Subcutaneous adipose tissue (tissue), 4 donors: ENCODE results near the gene DHRS2. TPM values are rescaled to one million over a fixed set of nuclear protein-coding genes. Genes with fewer than 3 reads are reported as not detected.

ENCODE experiments used
- CTCF ChIP-seq: fragments of 450-650 bp; IDR thresholded peaks from one replicate; pipeline ENCODE4 v1.5.1; 2016; ENCODE audit warnings: low read depth, mild to moderate bottlenecking, control low read depth, antibody characterized with exemption, moderate library complexity
- total RNA-seq, 4 donors: library from RNA; depleted of rRNA; stranded (reverse); fragments of >200 nt; gene quantifications; one replicate each; pipeline ENCODE4 v1.1.0, GENCODE V29; 2016

DHRS2 gene
- total RNA-seq, 4 donors from 2014 or later = not detected

- TF ChIP-seq CTCF = no peak
These were observed 27.5 kb downstream of the DHRS2 start for GRCh38 chr14:23663711-23664110.

- no peak for TF ChIP-seq CTCF
These were observed 28.2 kb downstream of the DHRS2 start for GRCh38 chr14:23664207-23664885.

GRCh38 chr14:23665302-23666016 is 29.3 kb downstream of the DHRS2 start:
- TF ChIP-seq CTCF = no peak

- no peak for TF ChIP-seq CTCF
These were observed 31.0 kb downstream of the DHRS2 start for GRCh38 chr14:23667134-23667533.

- no peak for TF ChIP-seq CTCF
These were observed 33.3 kb downstream of the DHRS2 start for GRCh38 chr14:23669441-23669840.

- TF ChIP-seq CTCF = no peak
These were observed 34.3 kb downstream of the DHRS2 start for GRCh38 chr14:23670481-23670880.

- no peak for TF ChIP-seq CTCF
These were observed 36.0 kb downstream of the DHRS2 start for GRCh38 chr14:23672200-23672599.
